ACC112 (cell line): Measurements from ENCODE around the gene CACNA1E.

Experiments used
- H2AFZ ChIP-seq: fragments of 200-600 bp; sonication (generic); one replicate; pipeline ENCODE4 v1.6.0; 2017; ENCODE audit warnings: antibody characterized with exemption, low read length; ENCODE audit not compliant: unreplicated experiment
- H3K27ac ChIP-seq: fragments of 200-600 bp; sonication (generic); 2 replicates; pipeline ENCODE4 v1.5.1; 2014; ENCODE audit warnings: low read depth, mild to moderate bottlenecking, antibody characterized with exemption, low read length, moderate library complexity
- H3K27me3 ChIP-seq: fragments of 200-600 bp; sonication (generic); 2 replicates; pipeline ENCODE4 v1.6.1; 2014; ENCODE audit warnings: mild to moderate bottlenecking, antibody characterized with exemption, low read length, moderate library complexity, mixed read lengths; ENCODE audit not compliant: insufficient read depth
- H3K36me3 ChIP-seq: fragments of 200-600 bp; sonication (generic); 2 replicates; pipeline ENCODE4 v1.6.1; 2016; ENCODE audit warnings: mild to moderate bottlenecking, antibody characterized with exemption, low read length, moderate library complexity, mixed read lengths; ENCODE audit not compliant: insufficient read depth
- H3K4me1 ChIP-seq: fragments of 200-600 bp; sonication (generic); one replicate; pipeline ENCODE4 v1.6.1; 2016; ENCODE audit warnings: low read length, mixed read lengths; ENCODE audit not compliant: insufficient read depth, unreplicated experiment, control insufficient read depth
- H3K4me3 ChIP-seq: fragments of 200-600 bp; sonication (generic); 2 replicates; pipeline ENCODE4 v1.5.1; 2014; ENCODE audit warnings: mild to moderate bottlenecking, low read depth, low read length
- H3K79me2 ChIP-seq: fragments of 200-600 bp; sonication (generic); one replicate; pipeline ENCODE4 v1.6.0; 2016; ENCODE audit warnings: low read length; ENCODE audit not compliant: control insufficient read depth, unreplicated experiment, insufficient read depth

CACNA1E gene

GRCh38 chr1:181658581-181658980 lies 175.3 kb downstream of the CACNA1E start:
- H3K4me3 ChIP-seq: no peak overlapping the region
- H3K36me3 ChIP-seq: no peaks in the 10 kb centered on the region
- H3K4me1 ChIP-seq: no peaks in the 10 kb centered on the region
- no peaks in the 10 kb centered on the region for H3K27me3 ChIP-seq
- no peak overlapping the region for H3K27ac ChIP-seq
- H2AFZ ChIP-seq: no peak overlapping the region
- no peaks in the 10 kb centered on the region for H3K79me2 ChIP-seq

GRCh38 chr1:181659321-181659957 lies 176.1 kb downstream of the CACNA1E start:
- no peaks in the 10 kb centered on the region for H3K4me1 ChIP-seq
- no peak overlapping the region for H3K27ac ChIP-seq
- no peak overlapping the region for H2AFZ ChIP-seq
- H3K4me3 ChIP-seq: no peak overlapping the region
- no peaks in the 10 kb centered on the region for H3K79me2 ChIP-seq
- no peaks in the 10 kb centered on the region for H3K36me3 ChIP-seq
- H3K27me3 ChIP-seq: no peaks in the 10 kb centered on the region

GRCh38 chr1:181660621-181661020 lies 177.3 kb downstream of the CACNA1E start:
- Histone ChIP-seq H3K4me1 (no peaks in the 10 kb centered on the region), H3K36me3 (no peaks in the 10 kb centered on the region), H3K4me3 (no peak overlapping the region), H2AFZ (no peak overlapping the region), H3K27ac (no peak overlapping the region), H3K27me3 (no peaks in the 10 kb centered on the region), H3K79me2 (no peaks in the 10 kb centered on the region)

- no peaks in the 10 kb centered on the region for H3K36me3 ChIP-seq
- no peak overlapping the region for H3K4me3 ChIP-seq
- H3K4me1 ChIP-seq: no peaks in the 10 kb centered on the region
- H2AFZ ChIP-seq: no peak overlapping the region
- H3K79me2 ChIP-seq: no peaks in the 10 kb centered on the region
- no peak overlapping the region for H3K27ac ChIP-seq
- no peaks in the 10 kb centered on the region for H3K27me3 ChIP-seq
Measured at GRCh38 chr1:181661569-181661968, 178.3 kb downstream of the CACNA1E start.

GRCh38 chr1:181662606-181663005 lies 179.3 kb downstream of the CACNA1E start:
- H3K36me3 ChIP-seq: no peaks in the 10 kb centered on the region
- H3K4me3 ChIP-seq: no peak overlapping the region
- no peak overlapping the region for H3K27ac ChIP-seq
- H3K79me2 ChIP-seq: no peaks in the 10 kb centered on the region
- H3K27me3 ChIP-seq: no peaks in the 10 kb centered on the region
- no peaks in the 10 kb centered on the region for H3K4me1 ChIP-seq
- no peak overlapping the region for H2AFZ ChIP-seq

GRCh38 chr1:181664543-181664942 lies 181.2 kb downstream of the CACNA1E start:
- Histone ChIP-seq H3K36me3 (no peaks in the 10 kb centered on the region), H3K79me2 (no peaks in the 10 kb centered on the region), H3K27ac (no peak overlapping the region), H3K27me3 (no peaks in the 10 kb centered on the region), H3K4me3 (no peak overlapping the region), H3K4me1 (no peaks in the 10 kb centered on the region), H2AFZ (no peak overlapping the region)

- Histone ChIP-seq H3K4me3 (no peak overlapping the region), H2AFZ (no peak overlapping the region), H3K27me3 (no peaks in the 10 kb centered on the region), H3K36me3 (no peaks in the 10 kb centered on the region), H3K4me1 (no peaks in the 10 kb centered on the region), H3K79me2 (no peaks in the 10 kb centered on the region), H3K27ac (no peak overlapping the region)
Measured at GRCh38 chr1:181669246-181669645, 185.9 kb downstream of the CACNA1E start.

- Histone ChIP-seq H3K36me3 (no peaks in the 10 kb centered on the region), H3K27ac (no peak overlapping the region), H3K4me3 (no peak overlapping the region), H3K27me3 (no peaks in the 10 kb centered on the region), H3K79me2 (no peaks in the 10 kb centered on the region), H2AFZ (no peak overlapping the region), H3K4me1 (no peaks in the 10 kb centered on the region)
Measured at GRCh38 chr1:181674617-181675016, 191.3 kb downstream of the CACNA1E start.

- Histone ChIP-seq H3K79me2 (no peaks in the 10 kb centered on the region), H3K4me3 (no peak overlapping the region), H3K4me1 (no peaks in the 10 kb centered on the region), H2AFZ (no peak overlapping the region), H3K27me3 (no peaks in the 10 kb centered on the region), H3K27ac (no peak overlapping the region), H3K36me3 (no peaks in the 10 kb centered on the region)
Measured at GRCh38 chr1:181675091-181675917, 192.0 kb downstream of the CACNA1E start.

GRCh38 chr1:181675918-181676190 lies 192.5 kb downstream of the CACNA1E start:
- H3K27ac ChIP-seq: no peak overlapping the region
- no peak overlapping the region for H3K4me3 ChIP-seq
- H2AFZ ChIP-seq: no peak overlapping the region
- no peaks in the 10 kb centered on the region for H3K4me1 ChIP-seq
- H3K79me2 ChIP-seq: no peaks in the 10 kb centered on the region
- H3K36me3 ChIP-seq: no peaks in the 10 kb centered on the region
- H3K27me3 ChIP-seq: no peaks in the 10 kb centered on the region

GRCh38 chr1:181676269-181676668 lies 193.0 kb downstream of the CACNA1E start:
- H2AFZ ChIP-seq: no peak overlapping the region
- no peaks in the 10 kb centered on the region for H3K36me3 ChIP-seq
- no peaks in the 10 kb centered on the region for H3K4me1 ChIP-seq
- no peaks in the 10 kb centered on the region for H3K79me2 ChIP-seq
- H3K4me3 ChIP-seq: no peak overlapping the region
- H3K27me3 ChIP-seq: no peaks in the 10 kb centered on the region
- H3K27ac ChIP-seq: no peak overlapping the region
